Activated gamma-delta T cell (primary cell): ENCODE measurements around the gene TUBA4B.
"Not testable (repeated sequence)": the region's sequence is repeated elsewhere in the genome, so short reads cannot be mapped to it uniquely, and the experiment has no call there.

Source experiments
- DNase-seq: peaks from one replicate; lab custom pipeline; 2025; lab: John Stamatoyannopoulos, UW

The TUBA4B gene

GRCh38 chr2:219274361-219274921, 21.4 kb downstream of the TUBA4B start:
- no peak for DNase-seq

- DNase-seq, result peak; percentile 31
These were observed 24.9 kb downstream of the TUBA4B start for GRCh38 chr2:219277703-219278654.

- DNase-seq, result no peak
These were observed 25.7 kb downstream of the TUBA4B start for GRCh38 chr2:219278655-219279150.

GRCh38 chr2:219279151-219279915, 26.3 kb downstream of the TUBA4B start, which contains the start of gene DNAJB2:
TSS of gene DNAJB2 (plus strand) at chr2:219279366. CDS start at chr2:219279834, 468 bp downstream.
- peak; percentile 98 for DNase-seq

GRCh38 chr2:219279916-219280516, 27.0 kb downstream of the TUBA4B start:
- no peak for DNase-seq

- DNase-seq, result no peak
These were observed 27.6 kb downstream of the TUBA4B start for GRCh38 chr2:219280651-219281050.

GRCh38 chr2:219281588-219281987, 28.5 kb downstream of the TUBA4B start:
- DNase-seq, result no peak

- DNase-seq, result no peak
These were observed 29.3 kb downstream of the TUBA4B start for GRCh38 chr2:219282375-219282774.

GRCh38 chr2:219282943-219283581, 30.0 kb downstream of the TUBA4B start:
- no peak for DNase-seq

- DNase-seq, result no peak
These were observed 31.7 kb downstream of the TUBA4B start for GRCh38 chr2:219284501-219285372.

GRCh38 chr2:219285373-219285735, 32.3 kb downstream of the TUBA4B start:
- no peak for DNase-seq

- no peak for DNase-seq
These were observed 32.9 kb downstream of the TUBA4B start for GRCh38 chr2:219285894-219286425.

GRCh38 chr2:219286436-219287115, 33.5 kb downstream of the TUBA4B start:
- no peak for DNase-seq

- DNase-seq, result not testable (repeated sequence)
These were observed 34.0 kb downstream of the TUBA4B start for GRCh38 chr2:219287116-219287440.

- DNase-seq, result no peak
These were observed 34.7 kb downstream of the TUBA4B start for GRCh38 chr2:219287580-219288265.

GRCh38 chr2:219289195-219289536, 36.1 kb downstream of the TUBA4B start:
- no peak for DNase-seq

- no peak for DNase-seq
These were observed 36.7 kb downstream of the TUBA4B start for GRCh38 chr2:219289537-219290361.
